NCI-H187 treated with DMSO at 0.1 percent for 48 hours (cell line): ENCODE measurements around the gene CTXND2.
"Not testable (repeated sequence)": the region's sequence is repeated elsewhere in the genome, so short reads cannot be mapped to it uniquely, and the experiment has no call there.

Experiments used
- DNase-seq: peaks from one replicate; lab custom pipeline; 2025; lab: John Stamatoyannopoulos, UW

CTXND2 gene

DNA sequence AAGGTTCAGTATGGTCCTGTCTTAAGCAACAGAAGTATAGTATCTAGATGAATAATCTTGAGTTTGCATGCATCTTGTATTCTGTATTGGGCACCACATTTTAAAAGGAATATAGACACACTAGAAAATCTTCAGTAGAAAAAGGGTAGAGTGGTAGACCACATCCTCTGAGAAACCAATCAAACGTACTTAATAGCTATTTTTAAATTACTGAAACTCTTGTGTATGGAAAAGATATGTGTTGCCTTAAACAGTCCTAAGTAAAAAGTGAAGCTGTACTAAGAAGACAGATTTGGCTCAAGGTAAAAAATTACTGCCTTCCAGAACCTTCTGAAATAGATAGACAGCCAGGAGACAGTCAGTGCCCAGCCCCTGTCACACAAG lies 3.1 kb downstream of the CTXND2 start:
- DNase-seq = no peak

DNA sequence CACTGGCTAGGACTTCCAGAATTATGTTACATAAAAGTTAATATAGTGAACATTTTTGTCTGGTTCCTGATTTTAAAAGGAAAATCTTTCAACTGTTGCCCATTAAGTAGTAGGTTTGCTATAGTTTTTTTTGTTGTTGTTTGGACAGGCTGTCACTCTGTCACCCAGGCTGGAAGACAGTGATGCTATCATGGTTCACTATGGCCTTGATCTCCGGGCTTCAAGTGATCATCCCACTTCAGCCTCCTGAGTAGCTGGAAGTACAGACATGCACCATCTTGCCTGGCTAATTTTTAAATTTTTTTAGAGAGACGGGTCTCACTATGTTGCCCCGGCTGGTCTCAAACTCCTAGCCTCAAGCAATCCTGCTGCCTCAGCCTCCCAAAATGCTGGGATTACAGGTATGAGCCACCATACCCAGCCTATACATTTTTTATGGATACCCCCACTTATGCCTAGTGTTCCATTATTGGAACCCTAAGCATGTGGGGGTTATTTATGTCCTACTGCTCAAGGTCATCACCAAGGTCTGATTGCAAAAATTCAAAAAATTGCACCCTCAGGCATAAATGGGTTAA lies 6.5 kb downstream of the CTXND2 start:
- DNase-seq = no peak

DNA sequence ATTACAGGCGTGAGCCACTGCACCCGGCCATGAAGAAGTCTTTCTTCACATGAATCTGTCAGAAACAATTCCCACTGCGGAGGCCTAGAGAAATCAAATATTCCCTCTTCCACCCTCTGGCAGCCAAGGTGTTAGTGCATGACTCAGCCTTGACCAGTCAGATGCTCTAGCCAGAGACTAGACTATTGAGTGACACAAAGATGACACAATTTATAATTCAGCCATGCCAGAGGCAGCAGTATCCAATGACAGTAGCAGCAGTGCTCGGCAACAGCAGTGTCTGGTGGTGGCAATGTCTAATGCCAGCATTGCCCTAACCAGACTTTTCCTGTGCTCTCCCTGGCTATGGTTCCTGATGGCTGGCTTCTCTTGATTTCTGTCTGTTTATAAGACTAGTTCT lies 8.7 kb downstream of the CTXND2 start:
- no peak for DNase-seq

DNA sequence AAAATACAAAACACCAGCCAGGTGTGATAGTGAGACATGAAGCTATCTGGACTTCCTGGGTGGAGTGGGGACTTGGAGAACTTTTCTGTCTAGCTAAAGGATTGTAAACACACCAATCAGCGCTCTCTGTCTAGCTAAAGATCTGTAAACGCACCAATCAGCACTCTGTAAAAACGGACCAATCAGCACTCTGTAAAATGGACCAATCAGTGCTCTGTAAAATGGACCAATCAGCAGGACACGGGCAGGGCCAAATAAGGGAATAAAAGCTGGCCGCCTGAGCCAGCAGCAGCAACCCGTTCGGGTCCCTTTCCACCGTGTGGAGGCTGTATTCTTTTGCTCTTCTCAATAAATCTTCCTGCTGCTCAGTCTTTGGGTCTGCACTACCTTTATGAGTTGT lies 12.9 kb downstream of the CTXND2 start:
- not testable (repeated sequence) for DNase-seq

DNA sequence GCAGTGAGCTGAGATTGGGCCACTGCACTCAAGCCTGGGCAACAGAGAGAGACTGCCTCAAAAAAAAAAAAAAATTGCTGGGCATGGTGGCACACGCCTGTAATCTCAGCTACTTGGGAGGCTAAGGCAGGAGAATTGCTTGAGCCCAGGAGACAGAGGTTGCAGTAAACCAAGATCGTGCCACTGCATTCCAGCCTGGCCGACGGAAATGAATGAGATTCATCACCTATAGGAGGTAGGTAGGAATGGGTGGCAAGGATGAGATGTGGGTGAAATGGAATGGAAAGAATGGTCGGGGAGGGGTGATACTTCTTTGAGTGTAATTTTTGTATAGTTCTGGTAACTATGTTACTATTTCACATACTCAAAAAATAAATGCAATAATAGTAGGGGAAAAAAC lies 15.4 kb downstream of the CTXND2 start:
- DNase-seq = no peak

DNA sequence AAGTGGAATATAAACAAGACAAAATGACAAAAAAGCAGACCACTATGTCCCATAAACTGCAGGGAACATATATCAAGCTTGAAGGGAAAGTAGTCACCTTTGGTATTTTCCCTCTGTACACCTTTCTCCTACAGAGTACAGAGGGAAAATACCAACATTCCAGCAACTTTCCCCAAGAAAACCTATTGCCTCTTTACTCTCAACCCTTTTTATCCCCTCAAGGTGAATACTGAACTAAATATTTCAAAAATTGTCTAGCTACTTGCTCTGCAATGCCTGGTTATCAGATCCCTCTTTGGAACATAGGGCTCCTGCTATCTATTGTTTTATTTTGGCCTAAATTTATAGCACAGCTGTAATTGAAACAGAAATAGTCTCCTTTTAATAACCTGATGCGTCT lies 15.8 kb downstream of the CTXND2 start:
- DNase-seq = no peak

DNA sequence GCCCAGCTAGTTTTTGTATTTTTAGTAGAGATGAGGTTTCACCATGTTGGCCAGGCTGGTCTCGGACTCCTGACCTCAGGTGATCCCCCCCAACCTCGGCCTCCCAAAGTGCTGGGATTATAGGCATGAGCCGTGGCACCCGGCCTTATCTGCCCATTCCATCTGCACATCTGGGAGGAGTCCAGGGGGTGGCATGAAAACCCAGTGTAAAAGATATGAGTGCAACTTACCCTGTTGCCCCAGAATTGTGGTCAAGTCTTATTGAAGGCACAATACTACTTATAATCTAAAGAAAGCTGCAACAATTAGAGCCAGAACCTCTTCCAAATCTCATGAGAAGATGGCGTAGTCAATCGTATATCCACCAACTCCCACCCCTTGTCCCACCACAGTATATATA lies 18.4 kb downstream of the CTXND2 start:
- no peak for DNase-seq

DNA sequence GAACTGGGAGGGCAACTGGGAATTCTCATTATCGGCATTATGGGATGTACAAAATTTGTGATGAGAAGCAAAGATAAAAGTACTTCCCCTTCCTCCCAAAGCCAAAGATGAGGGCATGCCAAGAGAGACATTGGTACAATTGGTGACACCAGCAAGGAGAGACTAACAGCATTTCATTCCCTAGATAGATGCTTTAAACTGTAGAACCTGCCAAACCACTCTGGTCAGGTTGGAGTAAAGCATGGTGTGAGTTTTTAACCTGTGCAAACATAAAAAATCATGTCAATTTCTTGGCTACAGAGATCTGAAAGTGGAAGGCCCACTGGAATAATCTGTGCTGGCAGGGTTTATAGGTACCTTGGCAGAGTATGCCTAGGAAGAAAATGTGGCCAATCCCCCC lies 19.4 kb downstream of the CTXND2 start:
- no peak for DNase-seq

DNA sequence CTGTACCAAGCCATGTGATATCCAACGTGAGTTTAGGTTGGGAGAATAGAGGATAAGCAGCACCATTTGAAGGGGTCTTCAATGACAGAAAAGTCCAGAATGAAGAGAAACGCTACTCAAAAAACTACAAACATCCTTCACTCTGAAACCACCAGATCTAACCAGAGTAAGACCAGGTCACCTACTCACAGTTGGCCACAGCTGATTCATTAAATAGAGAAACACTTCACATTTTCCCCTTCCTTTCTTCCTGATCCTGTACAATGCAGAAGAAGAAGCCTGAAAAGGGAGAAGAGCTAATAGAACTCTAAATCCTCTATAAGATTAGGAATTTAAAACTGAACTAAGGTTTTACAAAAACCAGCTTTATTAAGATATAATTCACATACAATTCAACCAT lies 19.9 kb downstream of the CTXND2 start:
- no peak for DNase-seq

DNA sequence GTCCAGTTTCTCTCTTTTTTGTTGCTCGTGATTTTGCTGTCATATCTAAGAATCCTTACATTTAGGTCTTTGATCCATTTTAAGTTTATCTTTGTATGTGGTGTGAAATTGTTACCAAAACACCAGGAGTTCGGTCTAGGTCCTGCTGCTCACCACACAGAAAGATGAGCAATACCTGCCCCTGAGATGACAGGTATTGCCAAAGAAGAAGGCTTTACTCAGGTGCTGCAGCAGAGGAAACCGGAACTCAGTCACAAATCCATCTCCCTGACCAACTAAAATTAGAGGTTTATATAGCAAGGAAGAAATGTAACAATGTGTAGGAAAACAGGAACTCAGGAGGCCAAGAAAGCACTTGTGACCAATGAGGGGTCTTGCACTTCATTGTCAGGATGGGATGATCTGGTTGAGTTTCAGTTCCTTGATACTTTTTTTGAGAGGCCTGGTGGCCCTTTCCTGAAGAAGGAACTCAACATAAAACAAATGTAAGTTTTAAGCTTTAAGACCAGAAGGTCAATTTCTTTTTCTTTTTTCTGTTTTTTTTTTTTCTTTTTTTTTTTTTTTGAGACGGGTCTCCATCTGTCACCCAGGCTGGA lies 22.7 kb downstream of the CTXND2 start:
- DNase-seq = no peak

DNA sequence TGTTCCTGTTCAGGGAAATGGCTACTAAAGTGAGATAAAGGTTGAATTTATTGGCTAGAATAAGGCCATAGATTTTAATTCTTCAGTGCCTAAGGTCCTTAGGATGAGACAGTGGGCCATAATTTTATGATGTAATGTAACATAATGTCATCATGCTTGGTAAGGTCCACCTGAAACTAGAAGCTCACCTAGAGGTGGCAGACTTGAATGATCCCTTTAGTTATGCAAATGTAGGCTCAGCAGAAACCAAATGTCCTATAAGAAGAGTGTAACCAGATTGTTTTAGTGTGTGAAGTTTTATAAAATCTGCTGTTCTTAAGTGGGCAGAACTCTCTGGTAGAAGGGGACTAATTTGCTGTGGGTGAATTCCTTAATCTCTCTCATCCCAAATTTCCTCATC lies 25.7 kb downstream of the CTXND2 start:
- DNase-seq = no peak

DNA sequence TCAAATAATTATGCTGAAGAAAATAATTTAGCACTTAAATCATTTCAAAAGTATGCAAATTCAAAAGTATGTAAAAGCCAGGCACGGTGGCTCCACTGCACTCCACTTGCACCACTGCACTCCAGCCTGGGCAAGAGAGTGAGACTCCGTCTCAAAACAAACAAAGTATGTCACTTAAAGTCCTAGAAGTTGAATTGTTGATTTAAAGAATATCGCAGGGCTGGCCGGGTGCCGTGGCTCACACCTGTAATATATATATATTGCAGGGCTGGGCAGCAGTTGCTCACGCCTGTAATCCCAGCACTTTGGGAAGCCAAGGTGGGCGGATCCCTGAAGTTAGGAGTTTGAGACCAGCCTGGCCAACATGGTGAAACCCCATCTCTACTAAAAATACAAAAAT lies 30.5 kb downstream of the CTXND2 start:
- no peak for DNase-seq

DNA sequence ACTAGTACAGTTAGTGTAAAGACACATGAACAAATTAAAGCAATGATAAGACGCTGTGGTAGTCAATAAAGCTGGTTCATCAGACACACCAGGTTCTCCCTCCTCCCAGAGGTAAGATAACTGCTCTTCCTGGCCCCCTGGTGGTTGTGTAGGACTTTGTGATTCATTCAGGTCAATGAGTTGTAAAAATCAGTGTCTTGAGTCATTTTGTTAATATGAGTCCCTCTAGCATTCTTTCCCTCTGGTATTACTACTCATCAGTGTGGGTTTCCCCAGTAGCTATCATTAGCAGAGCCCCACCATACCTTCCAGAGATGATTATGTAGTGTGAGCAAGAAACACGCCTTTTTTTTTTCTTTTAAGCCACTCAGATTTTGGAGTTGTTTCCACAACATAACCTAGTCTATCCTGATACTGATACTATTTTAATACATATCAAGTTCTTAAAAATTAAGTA lies 35.6 kb downstream of the CTXND2 start:
- DNase-seq = peak; percentile 95

DNA sequence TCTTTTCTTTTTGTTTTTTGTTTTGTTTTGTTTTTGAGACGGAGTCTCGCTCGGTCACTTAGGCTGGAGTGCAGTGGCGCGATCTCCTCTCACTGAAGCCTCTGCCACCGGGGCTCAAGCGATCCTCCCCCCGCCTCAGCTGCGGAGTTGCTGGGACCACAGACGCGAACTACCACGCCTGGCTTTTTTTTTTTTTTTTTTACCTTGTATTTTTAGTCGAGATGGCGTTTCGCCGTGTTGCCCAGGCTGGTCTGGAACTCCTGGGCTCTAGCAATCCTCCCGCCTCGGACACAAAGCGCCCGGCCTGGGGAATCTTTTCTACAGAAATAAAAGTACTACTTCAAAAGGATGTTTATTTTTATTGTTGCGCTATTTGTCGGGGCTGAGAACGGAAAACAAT lies 38.1 kb downstream of the CTXND2 start:
- DNase-seq = no peak

DNA sequence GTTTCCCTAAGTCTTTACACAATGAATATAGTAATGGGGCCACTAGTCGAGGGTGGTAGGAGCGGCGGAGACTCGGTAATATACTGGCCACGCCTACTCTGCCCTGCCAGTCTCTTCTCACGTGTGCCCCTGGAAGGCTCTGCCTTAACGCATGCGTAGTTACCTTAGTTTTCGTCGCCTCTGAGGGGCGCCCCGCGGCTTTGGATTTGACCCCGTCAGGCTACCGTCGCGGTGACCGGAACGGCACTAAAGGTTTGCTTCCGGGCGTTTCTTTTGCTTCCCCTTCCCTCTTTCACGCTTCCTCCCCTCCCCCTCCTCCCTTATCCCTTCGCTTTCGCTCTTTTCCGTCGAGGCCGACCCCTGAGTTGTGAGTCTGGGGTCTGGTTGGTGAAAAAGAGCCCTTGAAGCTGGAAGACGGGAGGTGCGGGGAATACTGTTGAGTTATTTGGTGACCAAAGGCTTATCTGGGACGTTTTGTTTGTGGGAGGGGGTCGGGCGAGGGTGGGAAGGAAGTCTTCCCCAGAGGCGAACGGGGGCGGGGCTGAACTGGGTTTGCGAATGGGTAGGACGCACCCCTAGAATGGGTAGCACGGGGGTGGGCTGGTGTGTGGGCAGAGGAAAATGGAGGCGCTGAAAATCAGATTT lies 39.3 kb downstream of the CTXND2 start, which contains the start of gene SETDB1:
Gene SETDB1 (plus strand): TSS at position 267 of the 645 bp plus-strand sequence. CDS start 1,352 bp downstream, outside the sequence.
- DNase-seq = peak; percentile 97

DNA sequence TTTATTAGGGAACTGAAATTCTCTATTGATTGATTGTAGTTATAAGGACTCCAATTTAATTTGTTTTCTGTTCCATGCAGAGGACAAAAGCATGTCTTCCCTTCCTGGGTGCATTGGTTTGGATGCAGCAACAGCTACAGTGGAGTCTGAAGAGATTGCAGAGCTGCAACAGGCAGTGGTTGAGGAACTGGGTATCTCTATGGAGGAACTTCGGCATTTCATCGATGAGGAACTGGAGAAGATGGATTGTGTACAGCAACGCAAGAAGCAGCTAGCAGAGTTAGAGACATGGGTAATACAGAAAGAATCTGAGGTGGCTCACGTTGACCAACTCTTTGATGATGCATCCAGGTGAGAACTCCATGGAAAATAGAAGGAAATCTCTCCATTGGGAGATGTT lies 40.7 kb downstream of the CTXND2 start:
- no peak for DNase-seq

DNA sequence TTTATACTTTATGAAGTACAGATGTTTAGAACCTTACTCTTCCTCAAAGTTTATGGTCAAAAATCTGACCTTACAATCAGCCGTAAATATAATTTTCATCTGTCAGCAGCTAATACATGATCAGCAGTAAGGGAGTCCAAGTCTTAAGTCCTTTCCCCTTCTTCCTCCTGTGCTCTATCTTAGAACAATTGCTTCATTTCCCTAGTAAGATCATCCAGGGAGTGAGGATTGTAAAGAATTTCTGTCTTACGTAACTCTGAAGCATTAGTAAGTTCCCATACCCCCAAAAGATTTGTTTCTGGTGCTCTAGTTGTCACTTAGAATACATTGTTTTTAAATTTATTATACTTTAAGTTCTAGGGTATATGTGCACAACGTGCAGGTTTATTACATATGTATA lies 41.4 kb downstream of the CTXND2 start:
- DNase-seq = no peak

DNA sequence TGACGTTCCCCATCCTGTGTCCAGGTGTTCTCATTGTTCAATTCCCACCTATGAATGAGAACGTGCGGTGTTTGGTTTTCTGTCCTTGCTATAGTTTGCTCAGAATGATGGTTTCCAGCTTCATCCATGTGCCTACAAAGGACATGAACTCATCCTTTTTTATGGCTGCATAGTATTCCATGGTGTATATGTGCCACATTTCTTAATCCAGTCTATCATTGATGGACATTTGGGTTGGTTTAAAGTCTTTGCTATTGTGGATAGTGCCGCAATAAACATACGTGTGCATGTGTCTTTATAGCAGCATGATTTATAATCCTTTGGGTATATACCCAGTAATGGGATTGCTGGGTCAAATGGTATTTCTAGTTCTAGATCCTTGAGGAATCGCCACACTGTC lies 41.8 kb downstream of the CTXND2 start:
- DNase-seq = not testable (repeated sequence)

DNA sequence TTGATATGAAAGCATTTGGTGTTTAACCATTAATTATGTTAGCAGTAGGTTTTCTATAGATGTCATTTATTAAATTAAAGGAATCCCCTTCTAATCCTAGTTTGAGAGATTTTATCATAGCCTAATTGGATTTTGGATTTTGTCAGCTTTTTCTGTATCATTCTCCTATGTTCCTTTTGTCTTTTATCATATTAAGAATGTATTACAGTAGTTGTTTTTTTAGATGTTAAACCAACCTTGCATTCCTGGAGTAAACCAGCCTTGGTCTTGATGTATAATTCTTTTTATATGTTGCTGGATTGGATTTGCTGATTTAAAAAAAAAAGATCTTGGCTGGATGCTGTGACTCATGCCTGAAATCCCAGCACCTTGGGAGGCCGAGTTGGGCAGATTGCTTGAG lies 44.8 kb downstream of the CTXND2 start:
- DNase-seq = no peak

DNA sequence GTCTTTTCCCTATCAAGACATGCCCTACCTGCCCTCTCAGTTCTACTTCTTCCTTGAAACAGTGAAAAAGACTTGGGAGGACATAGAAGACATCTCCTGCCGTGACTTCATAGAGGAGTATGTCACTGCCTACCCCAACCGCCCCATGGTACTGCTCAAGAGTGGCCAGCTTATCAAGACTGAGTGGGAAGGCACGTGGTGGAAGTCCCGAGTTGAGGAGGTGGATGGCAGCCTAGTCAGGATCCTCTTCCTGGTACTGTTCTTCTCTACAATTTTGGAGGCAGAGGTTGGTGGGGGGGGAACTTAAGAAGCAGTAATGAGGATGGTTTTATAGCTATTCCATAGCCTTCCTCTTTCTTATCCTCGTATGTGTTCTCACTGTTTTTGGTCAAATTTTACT lies 57.9 kb downstream of the CTXND2 start:
- no peak for DNase-seq

DNA sequence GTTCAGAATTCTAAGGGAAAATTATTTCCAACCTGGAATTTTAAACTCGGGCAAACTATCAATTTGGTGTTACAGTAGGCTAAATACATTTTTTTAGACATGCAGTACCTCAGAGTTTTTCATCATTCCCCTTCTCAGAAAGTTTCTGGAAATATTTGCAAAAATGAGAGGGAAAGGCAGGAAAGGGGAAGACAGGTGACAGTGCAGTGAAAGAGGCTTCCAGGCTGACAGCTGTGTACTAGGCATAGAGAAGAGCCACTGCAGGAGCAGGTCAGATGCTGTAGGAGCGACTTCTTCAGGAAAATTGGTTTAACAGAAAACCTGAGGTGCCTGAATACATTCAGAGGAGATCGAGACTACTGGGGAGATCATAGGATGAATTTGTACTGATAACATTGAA lies 67.8 kb downstream of the CTXND2 start:
- no peak for DNase-seq

DNA sequence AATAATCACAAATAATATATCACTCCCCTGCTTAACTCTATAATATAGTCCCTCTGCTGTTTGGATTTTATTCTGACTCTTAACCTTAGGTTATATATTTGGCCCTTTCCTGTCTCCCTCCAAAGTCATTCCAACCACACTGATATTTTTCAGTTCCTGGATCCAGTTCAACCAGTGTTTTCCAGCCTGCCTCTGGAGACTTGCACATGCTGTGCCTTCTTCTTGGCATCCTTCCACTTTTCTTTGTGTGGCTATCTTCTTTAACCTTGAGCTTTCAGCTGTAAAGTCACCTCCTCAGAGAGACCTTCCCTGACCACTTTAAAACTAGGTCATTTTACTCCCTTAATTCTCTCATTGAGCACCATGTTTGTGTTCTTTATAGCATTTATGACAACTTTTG lies 68.3 kb downstream of the CTXND2 start:
- DNase-seq = no peak

DNA sequence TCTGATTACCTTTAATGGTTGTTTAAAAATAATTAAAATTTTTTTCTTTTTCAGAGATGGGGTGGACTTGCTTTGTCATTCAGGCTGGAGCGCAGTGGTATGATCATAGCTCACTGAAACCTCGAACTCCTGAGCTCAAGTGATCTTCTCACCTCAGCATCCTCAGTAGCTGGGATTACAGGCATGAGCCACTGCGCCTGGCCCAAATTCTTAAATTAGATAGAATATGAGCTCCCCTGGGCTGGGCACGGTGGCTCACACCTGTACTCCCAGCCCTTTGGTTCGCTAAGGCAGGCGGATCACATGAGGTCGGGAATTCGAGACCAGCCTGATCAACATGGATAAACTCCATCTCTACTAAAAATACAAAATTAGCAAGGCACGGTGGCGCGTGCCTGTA lies 70.7 kb downstream of the CTXND2 start:
- DNase-seq = no peak

DNA sequence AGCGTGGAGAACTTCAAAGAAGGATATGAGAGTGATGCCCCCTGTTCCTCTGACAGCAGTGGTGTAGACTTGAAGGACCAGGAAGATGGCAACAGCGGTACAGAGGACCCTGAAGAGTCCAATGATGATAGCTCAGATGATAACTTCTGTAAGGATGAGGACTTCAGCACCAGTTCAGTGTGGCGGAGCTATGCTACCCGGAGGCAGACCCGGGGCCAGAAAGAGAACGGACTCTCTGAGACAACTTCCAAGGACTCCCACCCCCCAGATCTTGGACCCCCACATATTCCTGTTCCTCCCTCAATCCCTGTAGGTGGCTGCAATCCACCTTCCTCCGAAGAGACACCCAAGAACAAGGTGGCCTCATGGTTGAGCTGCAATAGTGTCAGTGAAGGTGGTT lies 73.7 kb downstream of the CTXND2 start:
- DNase-seq = no peak
